A172 (cell line): ENCODE data around the gene NDUFAF8. TPM values are rescaled to one million over a fixed set of nuclear protein-coding genes. Genes with fewer than 3 reads are reported as not detected.

Source experiments
- DNase-seq: peaks from one replicate; pipeline ENCODE4 v3.0.0-alpha.2; 2015; ENCODE audit warnings: low spot score
- total RNA-seq: library from RNA; depleted of rRNA; stranded (reverse); fragments of >200 nt; shearing (Covaris generic); gene quantifications from 2 replicates; pipeline ENCODE4 v1.2.3, GENCODE V29; 2014

The NDUFAF8 gene
- total RNA-seq, 1 experiment from 2014 or later: 100 TPM

- DNase-seq: peak; percentile 83
Measured at GRCh38 chr17:81200695-81201580, 38.2 kb upstream of the NDUFAF8 start.

GRCh38 chr17:81202318-81202717 lies 36.8 kb upstream of the NDUFAF8 start:
- no peak for DNase-seq

- no peak for DNase-seq
Measured at GRCh38 chr17:81203136-81203535, 36.0 kb upstream of the NDUFAF8 start.

GRCh38 chr17:81204578-81204977 lies 34.5 kb upstream of the NDUFAF8 start:
- DNase-seq: no peak

GRCh38 chr17:81206166-81206565 lies 33.0 kb upstream of the NDUFAF8 start:
- no peak for DNase-seq

- DNase-seq: no peak
Measured at GRCh38 chr17:81206657-81207056, 32.5 kb upstream of the NDUFAF8 start.

GRCh38 chr17:81207610-81208581 lies 31.2 kb upstream of the NDUFAF8 start:
- DNase-seq: no peak

GRCh38 chr17:81208651-81209050 lies 30.5 kb upstream of the NDUFAF8 start:
- no peak for DNase-seq

- no peak for DNase-seq
Measured at GRCh38 chr17:81209141-81209540, 30.0 kb upstream of the NDUFAF8 start.

GRCh38 chr17:81210466-81210865 lies 28.7 kb upstream of the NDUFAF8 start:
- DNase-seq: no peak

GRCh38 chr17:81210868-81211267 lies 28.2 kb upstream of the NDUFAF8 start:
- DNase-seq: no peak

- no peak for DNase-seq
Measured at GRCh38 chr17:81212365-81212764, 26.8 kb upstream of the NDUFAF8 start.

- DNase-seq: no peak
Measured at GRCh38 chr17:81213978-81214377, 25.1 kb upstream of the NDUFAF8 start.

- no peak for DNase-seq
Measured at GRCh38 chr17:81217491-81217890, 21.6 kb upstream of the NDUFAF8 start.

GRCh38 chr17:81218459-81218858 lies 20.7 kb upstream of the NDUFAF8 start:
- DNase-seq: no peak

GRCh38 chr17:81218991-81219390 lies 20.1 kb upstream of the NDUFAF8 start:
- DNase-seq: no peak

GRCh38 chr17:81219476-81220180 lies 19.5 kb upstream of the NDUFAF8 start:
- DNase-seq: no peak

- peak; percentile 34 for DNase-seq
Measured at GRCh38 chr17:81221371-81221841, 17.7 kb upstream of the NDUFAF8 start.

- no peak for DNase-seq
Measured at GRCh38 chr17:81221842-81222619, 17.1 kb upstream of the NDUFAF8 start.

- no peak for DNase-seq
Measured at GRCh38 chr17:81222620-81222905, 16.6 kb upstream of the NDUFAF8 start.
